ENCODE results near the gene BRINP2. TPM values are rescaled to one million over a fixed set of nuclear protein-coding genes. Genes with fewer than 3 reads are reported as not detected.

BRINP2 gene
- total RNA-seq, 4 donors from 2014 or later = 0.16 to 2.4 (median 0.40) TPM

DNA sequence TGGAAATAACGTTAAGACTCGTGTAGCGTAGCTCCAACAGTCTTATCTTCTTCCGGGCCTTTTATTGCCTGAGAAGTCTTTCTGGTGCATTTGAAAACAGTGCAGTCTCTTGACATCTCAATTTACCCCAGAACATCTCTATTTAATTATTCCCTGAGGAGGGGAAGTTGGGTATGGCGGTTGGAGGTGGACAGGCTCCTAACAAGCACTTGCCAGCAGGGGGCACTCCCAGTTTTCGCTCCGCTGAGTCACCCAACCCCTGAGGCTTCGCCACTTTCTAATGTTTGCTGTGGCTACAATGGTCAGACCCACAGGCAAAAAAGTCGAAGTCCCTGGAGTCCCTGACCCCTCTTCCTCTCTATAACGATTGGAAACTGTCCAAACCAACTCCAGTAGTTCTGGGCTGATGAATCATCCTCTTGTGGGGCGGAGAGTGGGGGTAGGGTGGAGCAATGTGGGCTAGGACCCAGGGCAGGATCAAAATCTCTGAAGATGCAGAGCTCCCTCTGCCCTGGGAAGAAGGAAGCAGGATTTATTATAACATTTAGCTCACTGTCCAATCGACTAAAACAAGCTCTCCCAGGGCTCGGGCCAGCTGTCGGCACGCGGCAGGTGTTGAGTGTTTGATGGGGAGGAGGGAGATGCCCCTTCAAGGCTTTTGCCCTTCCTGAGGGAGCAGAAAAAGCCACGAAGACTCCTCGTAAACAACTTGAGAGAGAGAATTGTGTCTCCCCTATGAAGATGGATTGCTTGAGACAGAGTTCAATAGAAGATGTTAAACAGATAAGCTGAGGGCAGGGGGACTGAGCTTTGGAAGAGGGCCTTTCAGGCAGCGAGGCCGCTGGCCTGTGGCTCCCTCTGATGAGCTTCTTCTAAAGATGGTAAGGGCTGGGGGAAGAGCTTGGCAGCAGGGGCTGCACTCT, 85.7 kb downstream of the BRINP2 start:
- peak; percentile 57 for ATAC-seq (ENCODE audit: low FRiP score)
- DNase-seq (ENCODE audit: low spot score) = no peak
- TF ChIP-seq, protein P1, sequence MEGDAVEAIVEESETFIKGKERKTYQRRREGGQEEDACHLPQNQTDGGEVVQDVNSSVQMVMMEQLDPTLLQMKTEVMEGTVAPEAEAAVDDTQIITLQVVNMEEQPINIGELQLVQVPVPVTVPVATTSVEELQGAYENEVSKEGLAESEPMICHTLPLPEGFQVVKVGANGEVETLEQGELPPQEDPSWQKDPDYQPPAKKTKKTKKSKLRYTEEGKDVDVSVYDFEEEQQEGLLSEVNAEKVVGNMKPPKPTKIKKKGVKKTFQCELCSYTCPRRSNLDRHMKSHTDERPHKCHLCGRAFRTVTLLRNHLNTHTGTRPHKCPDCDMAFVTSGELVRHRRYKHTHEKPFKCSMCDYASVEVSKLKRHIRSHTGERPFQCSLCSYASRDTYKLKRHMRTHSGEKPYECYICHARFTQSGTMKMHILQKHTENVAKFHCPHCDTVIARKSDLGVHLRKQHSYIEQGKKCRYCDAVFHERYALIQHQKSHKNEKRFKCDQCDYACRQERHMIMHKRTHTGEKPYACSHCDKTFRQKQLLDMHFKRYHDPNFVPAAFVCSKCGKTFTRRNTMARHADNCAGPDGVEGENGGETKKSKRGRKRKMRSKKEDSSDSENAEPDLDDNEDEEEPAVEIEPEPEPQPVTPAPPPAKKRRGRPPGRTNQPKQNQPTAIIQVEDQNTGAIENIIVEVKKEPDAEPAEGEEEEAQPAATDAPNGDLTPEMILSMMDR (IDR thresholded peaks at IDR 0.05) = no peak

DNA sequence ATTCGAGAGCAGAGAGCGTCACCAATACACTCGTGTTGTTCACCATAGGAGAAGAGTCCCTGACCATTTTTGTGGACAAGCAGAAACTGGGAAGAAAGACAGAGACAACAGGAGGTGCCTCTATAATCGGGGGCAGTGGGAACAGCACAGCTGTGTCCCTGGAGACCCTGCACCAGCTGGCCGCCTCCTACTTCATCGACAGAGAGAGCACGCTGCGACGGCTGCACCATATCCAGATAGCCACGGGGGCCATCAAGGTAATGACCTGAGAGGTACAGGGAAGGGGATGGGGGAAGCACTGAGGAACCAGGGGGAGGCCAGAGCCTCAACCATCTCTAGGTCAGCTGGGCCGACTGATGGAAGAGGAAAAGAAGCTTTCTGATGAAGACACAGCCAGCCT, 86.4 kb downstream of the BRINP2 start:
- no peak for DNase-seq (ENCODE audit: low spot score)
- TF ChIP-seq, protein P1 (IDR thresholded peaks at IDR 0.05) = no peak
- no peak for ATAC-seq (ENCODE audit: low FRiP score)

- ATAC-seq (ENCODE audit: low FRiP score) (no peak), DNase-seq (ENCODE audit: low spot score) (no peak)
- TF ChIP-seq, protein P1 (IDR thresholded peaks at IDR 0.05) = no peak
These were observed 86.8 kb downstream of the BRINP2 start for GRCh38 chr1:177257576-177257975.

GRCh38 chr1:177270863-177271262, 100.1 kb downstream of the BRINP2 start:
- ATAC-seq (ENCODE audit: low FRiP score) (no peak), DNase-seq (ENCODE audit: low spot score) (no peak)
- TF ChIP-seq, protein P1 (IDR thresholded peaks at IDR 0.05) = no peak

DNA sequence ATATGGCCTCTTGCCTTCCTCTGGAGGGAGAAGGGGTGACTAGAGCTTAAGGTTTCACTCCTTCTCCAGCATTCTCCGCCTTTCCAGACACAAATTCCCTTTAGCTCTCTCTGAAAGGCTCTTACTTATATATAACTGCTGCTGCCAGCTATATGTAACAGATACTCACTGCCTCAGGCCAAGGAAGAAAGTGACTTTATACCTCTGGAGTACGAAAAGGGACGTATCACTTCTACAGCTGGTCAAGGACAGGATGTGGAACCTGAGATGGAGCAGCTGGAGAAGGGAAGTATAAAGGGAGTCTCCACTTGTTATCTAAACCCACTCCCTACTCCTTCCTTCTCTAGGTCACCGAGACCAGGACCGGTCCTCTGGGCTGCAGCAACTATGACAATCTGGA, 102.4 kb downstream of the BRINP2 start:
- ATAC-seq (ENCODE audit: low FRiP score) = no peak
- no peak for DNase-seq (ENCODE audit: low spot score)
- TF ChIP-seq, protein P1 (IDR thresholded peaks at IDR 0.05) = no peak

- ATAC-seq (ENCODE audit: low FRiP score) (peak; percentile 20), DNase-seq (ENCODE audit: low spot score) (no peak)
- TF ChIP-seq, protein P1 (IDR thresholded peaks at IDR 0.05) = no peak
These were observed 104.0 kb downstream of the BRINP2 start for GRCh38 chr1:177274687-177275211.

GRCh38 chr1:177275736-177276135, 105.0 kb downstream of the BRINP2 start:
- TF ChIP-seq, protein P1 (IDR thresholded peaks at IDR 0.05) = no peak
- no peak for DNase-seq (ENCODE audit: low spot score)
- no peak for ATAC-seq (ENCODE audit: low FRiP score)

Measured in omental fat pad (tissue), 4 donors.